T-helper 2 cell (primary cell): ENCODE measurements around the gene ZNF564.
"Not testable (repeated sequence)": the region's sequence is repeated elsewhere in the genome, so short reads cannot be mapped to it uniquely, and the experiment has no call there.

Source experiments
- DNase-seq, 5 experiments: peaks; one replicate each; pipeline versions ENCODE4 v3.0.0 to v3.0.0-alpha.2; 2012 to 2022
- total RNA-seq, 2 donors: gene quantifications; one replicate each; lab custom pipeline; 2026; lab: John Stamatoyannopoulos, UW

ZNF564 gene
- total RNA-seq = 1.0 to 1.9 reads per million in 2 donors

DNA sequence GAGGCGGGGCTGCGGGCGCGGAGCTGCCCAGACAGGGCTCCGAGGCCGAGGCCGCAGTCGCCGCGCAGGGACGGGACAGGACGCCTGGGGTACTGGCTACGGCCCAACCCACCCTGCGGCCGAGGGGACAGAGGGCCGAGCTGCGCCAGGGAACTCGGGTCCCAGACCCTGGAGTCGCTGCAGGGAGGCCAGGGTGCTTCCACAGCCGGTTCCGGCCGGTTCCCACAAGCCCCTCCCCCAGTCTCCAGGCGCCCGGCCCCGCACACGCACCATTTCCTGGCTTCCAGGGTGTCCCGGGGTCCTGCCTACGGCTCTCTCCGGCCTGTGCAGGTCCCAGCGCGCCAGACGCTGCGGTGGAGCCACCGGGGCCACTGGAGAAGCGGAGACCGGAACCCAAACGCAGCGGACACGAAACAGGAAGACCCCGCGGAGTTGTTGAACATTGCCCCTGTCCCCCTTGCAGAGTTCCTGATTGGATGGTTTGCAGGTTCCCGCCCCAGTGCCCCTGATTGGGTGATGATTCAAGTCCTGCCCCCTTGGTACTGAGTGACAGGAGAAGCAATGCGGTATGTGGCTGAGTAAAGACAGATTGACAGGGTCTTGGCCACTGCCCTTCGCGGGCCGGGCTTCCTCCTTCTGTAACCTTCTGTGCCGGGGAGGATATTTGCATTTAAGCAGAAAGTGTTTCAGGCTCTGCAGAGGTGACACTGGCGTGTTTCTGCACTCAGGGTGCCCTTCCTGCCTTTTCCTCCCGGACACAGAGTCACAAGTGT, at the start of gene ZNF564:
Gene ZNF564, minus strand, starts transcription at position 423 of the 773 bp plus-strand sequence. Its CDS starts 150 bp downstream, at position 273.
- peak; percentile 64 to 99 (median 86) for DNase-seq

GRCh38 chr19:12597594-12597993, 46.3 kb upstream of the ZNF564 start:
- no peak for DNase-seq

DNA sequence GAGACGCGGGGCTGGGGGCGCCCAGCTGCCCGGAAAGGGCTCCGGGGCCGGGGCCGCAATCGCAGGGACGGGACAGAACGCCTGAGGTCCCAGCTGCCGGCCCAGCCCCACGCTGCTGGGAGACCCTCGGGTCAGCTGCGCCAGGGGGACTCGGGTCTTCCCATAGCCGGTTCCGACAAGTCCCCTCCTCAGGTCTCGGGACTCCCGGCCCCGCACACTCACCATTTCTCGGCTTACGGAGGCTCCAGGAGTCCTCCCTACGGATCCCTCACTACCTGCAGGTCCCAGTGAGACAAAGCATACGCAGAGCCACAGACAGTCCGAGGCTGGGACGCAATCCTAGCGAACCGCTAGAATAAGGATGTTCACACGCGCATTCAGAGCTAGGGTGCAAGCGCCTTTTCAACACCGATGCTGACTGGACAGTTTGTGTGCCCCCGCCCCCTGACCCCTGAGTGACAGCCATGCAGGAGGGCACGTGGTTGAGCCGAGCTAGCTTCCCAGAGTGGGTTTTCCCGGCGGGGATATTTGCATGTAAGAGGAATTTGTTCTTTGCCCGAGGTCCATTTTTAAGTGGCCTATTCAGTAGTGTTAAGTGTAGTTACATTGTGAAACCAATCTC, 45.8 kb upstream of the ZNF564 start:
- DNase-seq = no peak

DNA sequence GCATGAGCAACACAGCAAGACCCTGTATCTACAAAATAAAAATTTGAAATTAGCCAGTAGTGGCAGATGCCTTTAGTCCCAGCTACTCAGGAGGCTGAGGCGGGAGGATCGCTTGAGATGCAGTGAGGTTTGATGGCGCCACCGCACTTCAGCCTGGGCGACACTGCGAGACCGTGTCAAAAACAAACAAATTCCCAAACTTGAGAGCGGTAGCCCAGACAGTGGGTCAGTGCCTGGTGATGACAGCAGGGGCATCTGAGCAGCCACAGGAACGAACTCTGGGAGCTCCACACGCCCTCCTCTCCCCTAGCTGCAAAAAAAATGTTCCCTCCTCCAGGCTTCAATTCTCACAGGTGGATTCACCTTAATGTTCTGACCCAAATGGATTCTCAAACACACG, 45.2 kb upstream of the ZNF564 start:
- no peak for DNase-seq

- no peak for DNase-seq
Measured at GRCh38 chr19:12581100-12581499, 29.8 kb upstream of the ZNF564 start.

- no peak for DNase-seq
Measured at GRCh38 chr19:12580180-12580694, 29.0 kb upstream of the ZNF564 start.

DNA sequence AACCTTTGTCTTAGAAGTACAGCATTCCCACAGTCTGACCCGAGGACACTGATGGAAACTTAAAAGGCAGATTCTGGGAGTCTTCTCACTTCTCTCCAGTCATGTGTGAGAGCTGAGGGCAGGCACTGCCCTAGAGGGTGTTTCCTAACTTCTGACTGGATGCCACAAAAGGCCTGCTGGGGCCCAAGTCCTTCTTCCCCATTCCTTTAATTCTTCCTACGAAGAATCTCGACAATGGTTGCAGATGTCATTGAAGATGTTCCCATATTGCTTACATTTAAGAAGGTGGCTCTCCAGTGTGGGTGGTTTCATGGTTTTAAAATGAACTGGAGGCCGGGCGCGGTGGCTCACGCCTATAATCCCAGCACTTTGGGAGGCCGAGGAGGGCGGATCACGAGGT, 27.4 kb upstream of the ZNF564 start:
- DNase-seq = no peak

DNA sequence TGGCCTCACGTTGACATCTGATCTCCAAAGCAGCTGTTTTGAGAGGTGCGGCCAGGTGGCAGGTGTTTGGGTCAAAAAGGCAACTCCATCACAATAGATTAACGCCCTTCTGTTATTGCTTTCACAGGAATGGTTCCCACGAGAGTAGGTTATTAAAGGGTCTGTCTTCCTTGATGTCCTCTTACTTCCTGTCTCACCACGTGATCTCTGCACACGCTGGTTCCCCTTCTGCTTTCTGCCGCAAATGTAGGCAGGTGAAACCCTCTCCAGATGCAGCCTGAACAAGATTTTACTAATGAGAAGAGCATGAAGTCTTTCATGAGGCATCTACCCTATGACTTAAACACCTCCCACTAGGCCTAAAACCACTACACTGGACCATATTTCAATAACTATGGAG, 22.8 kb upstream of the ZNF564 start:
- DNase-seq = no peak

- DNase-seq = no peak
Measured at GRCh38 chr19:12567951-12568350, 16.7 kb upstream of the ZNF564 start.

- DNase-seq = not testable (repeated sequence)
Measured at GRCh38 chr19:12566380-12566779, 15.1 kb upstream of the ZNF564 start.

GRCh38 chr19:12564016-12564664, 12.9 kb upstream of the ZNF564 start:
- DNase-seq = peak; percentile 71 to 92 (median 84)

DNA sequence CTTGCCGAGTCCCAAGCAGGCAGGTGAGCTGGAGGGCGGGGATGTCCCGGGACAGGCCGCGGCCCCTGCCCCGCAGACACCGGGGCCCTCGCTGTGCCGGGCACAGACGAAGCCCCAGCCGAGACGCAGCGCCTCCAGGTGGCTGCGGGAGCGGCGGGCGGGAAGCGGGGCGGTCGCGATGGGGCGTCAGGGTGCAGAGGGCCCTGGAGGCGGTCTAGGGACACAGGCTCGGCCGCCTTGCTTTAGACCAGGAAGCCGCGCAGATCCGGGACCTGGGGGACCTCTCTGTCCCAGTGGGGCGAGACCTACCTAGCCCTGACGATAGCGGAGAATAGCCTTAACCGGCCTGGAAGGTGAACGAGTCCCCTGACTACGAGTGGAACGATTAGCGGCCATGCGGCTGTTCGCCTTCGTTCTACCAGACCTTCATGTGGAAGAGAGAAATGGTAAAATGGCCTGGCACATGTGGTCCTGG, 4.2 kb upstream of the ZNF564 start:
- DNase-seq = no peak

DNA sequence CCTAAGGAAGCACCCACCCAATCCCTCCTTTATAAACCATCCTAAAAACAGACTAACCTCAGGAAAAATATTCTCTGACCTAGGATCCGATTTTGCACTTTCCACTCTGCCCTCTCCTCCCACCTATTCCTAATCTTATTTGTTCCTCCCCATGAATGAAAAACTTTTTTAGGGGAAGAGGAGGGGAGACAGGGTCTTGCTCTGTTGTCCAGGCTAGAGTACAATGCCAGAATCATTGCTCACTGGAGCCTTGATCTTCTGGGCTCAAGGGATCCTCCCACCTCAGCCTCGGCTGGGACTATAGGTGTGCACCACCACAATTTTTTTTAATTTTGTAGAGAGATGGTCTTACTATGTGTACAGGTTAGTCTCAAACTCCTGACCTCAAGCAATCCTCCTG, 4.4 kb downstream of the ZNF564 start:
- DNase-seq = no peak

GRCh38 chr19:12546068-12546467, 5.2 kb downstream of the ZNF564 start:
- DNase-seq = no peak

- no peak for DNase-seq
Measured at GRCh38 chr19:12545267-12545666, 6.0 kb downstream of the ZNF564 start.

GRCh38 chr19:12544401-12544876, 6.8 kb downstream of the ZNF564 start:
- no peak for DNase-seq

DNA sequence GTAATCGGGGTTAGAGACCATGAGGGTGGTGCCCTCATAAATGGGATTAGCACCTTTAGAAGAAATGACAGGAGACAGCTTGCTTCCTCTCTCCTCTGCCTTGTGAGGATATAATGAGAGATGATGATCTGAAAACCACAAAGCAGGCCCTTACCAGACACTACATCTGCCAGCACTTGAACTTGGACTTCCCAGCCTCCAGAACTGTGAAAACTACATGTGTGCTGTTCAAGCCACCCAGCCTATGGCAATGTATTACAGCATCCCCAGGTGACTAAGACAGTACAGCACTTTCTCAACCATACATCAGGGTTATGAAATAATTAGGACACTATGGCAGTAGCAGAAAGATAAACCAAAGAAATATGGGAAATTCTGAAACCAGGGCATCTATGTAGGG, 7.4 kb downstream of the ZNF564 start:
- DNase-seq = no peak

GRCh38 chr19:12527034-12527836, 24.0 kb downstream of the ZNF564 start:
- DNase-seq = peak in 1 of 5 experiments; percentile 54

- no peak for DNase-seq
Measured at GRCh38 chr19:12526542-12526941, 24.7 kb downstream of the ZNF564 start.

GRCh38 chr19:12521996-12522395, 29.3 kb downstream of the ZNF564 start:
- DNase-seq = peak in 1 of 5 experiments; percentile 22

DNA sequence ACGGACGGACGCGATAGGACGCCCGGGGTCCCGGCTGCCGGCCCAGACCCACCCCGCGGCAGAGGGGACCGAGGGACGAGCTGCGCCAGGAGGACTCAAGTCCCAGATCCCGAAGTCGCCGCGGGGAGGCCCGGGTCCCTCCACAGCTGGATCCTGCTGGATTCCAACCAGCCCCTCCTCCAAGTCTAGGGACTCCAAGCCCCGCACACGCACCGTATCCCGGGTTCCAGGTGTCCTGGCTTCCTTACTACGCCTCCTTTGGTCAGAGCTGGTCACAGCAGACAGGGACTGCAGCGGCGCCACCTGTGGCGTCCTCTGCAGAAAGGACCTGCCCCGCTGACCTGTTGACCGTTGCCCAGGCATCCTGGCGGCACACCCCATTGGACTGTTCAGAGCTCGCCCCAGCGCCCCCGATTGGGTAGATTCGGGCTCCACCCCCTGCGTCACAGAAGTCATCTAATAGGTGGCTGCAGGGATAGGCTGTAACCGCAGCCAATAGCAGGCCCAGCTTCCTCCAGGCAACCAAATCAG, 37.7 kb downstream of the ZNF564 start:
- no peak for DNase-seq

- no peak for DNase-seq
Measured at GRCh38 chr19:12497032-12497431, 54.2 kb downstream of the ZNF564 start.
